ENCODE measurements around the gene HTRA3. TPM values are rescaled to one million over a fixed set of nuclear protein-coding genes. Genes with fewer than 3 reads are reported as not detected.

The HTRA3 gene
- total RNA-seq, 4 donors from 2014 or later: 56.1 to 82.2 (median 67.2) TPM

DNA sequence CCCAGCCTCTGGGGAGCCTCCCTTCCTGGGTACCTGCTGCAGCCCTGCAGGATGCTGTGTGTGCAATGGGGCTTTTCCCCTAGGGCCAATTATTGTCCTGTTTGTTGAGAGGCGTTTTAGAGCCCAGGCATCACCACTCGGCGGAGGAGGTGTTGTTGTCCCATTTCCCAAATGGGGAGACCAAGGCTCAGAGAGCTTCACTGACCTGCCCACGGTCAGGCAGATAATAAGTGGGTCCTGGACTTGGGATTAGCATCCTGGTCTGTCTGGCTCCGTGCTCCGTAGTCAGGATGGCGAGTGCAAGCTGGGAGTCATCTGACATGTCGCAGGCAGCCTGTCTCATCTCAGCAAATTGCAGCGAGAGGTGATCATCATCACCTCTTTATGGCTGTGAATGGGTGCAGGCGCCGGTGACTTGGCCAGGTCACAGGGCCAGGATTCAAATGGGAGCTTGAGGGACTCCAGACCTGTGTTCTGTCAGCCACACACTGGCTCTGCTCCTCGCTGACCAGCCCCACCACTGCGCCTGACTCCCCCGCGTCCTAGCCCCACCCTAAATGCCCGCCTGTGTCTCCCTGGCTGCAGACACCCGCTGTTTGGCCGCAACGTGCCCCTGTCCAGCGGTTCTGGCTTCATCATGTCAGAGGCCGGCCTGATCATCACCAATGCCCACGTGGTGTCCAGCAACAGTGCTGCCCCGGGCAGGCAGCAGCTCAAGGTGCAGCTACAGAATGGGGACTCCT is 16.6 kb downstream of the HTRA3 start:
- TF ChIP-seq EP300 (IDR thresholded peaks at IDR 0.05) (no peak), POLR2AphosphoS5 (IDR thresholded peaks at IDR 0.05) (peak; percentile 16 to 48)
- Histone ChIP-seq H3K27ac (replicated peaks in 1 of 4) (no peak overlapping the region), H3K27me3 (no peaks in the 10 kb centered on the region), H3K4me1 (peaks cover 15 to 43% (median 25%) of the 10 kb centered on the region in 4 donors), H3K9me3 (no peaks in the 10 kb centered on the region), H3K4me3 (no peak overlapping the region), H3K36me3 (peaks cover 0 to 27% (median 19%) of the 10 kb centered on the region in 4 donors)
- 64% methylated on average over 16 of the region's 23 CpGs for WGBS
- DNase-seq (ENCODE audit: extremely low spot score): no peak
- intact Hi-C loops (cut with DNase I): no loop called here

DNA sequence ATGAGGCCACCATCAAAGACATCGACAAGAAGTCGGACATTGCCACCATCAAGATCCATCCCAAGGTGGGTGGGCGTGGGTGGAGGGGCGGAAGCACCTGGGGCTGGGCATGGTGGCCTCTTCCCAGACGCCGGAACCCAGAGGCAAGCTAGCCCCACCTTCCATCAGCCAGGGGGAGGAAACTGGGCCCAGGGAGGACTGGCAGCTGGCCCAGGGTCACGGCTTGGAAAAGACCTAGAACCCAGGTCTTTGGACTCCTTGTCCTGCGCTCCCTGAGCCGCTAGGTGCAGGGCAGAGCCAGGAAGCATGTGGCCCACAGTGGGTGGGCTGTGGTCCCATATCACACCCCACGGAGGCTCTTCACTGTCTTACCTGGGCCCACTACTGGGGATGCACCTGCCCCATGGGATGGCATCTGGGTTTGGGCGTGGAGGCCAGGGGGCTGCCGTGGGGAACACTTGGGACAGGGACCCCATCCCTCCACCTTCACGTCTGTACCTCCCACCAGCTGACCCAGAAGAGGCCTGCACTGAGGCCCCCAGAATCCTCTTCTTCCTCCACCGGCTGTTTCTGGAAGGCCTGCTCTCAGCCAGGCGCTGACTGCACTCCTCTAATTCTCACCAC is 17.3 kb downstream of the HTRA3 start:
- Histone ChIP-seq H3K36me3 (peaks cover 0 to 34% (median 26%) of the 10 kb centered on the region in 4 donors), H3K9me3 (no peaks in the 10 kb centered on the region), H3K4me3 (no peak overlapping the region), H3K27me3 (no peaks in the 10 kb centered on the region), H3K4me1 (peaks cover 8 to 36% (median 18%) of the 10 kb centered on the region in 4 donors), H3K27ac (replicated peaks in 1 of 4) (no peak overlapping the region)
- 86% methylated on average over 10 of the region's 15 CpGs for WGBS
- intact Hi-C loops (cut with DNase I): no loop called here
- DNase-seq (ENCODE audit: extremely low spot score): no peak
- TF ChIP-seq, protein P1, sequence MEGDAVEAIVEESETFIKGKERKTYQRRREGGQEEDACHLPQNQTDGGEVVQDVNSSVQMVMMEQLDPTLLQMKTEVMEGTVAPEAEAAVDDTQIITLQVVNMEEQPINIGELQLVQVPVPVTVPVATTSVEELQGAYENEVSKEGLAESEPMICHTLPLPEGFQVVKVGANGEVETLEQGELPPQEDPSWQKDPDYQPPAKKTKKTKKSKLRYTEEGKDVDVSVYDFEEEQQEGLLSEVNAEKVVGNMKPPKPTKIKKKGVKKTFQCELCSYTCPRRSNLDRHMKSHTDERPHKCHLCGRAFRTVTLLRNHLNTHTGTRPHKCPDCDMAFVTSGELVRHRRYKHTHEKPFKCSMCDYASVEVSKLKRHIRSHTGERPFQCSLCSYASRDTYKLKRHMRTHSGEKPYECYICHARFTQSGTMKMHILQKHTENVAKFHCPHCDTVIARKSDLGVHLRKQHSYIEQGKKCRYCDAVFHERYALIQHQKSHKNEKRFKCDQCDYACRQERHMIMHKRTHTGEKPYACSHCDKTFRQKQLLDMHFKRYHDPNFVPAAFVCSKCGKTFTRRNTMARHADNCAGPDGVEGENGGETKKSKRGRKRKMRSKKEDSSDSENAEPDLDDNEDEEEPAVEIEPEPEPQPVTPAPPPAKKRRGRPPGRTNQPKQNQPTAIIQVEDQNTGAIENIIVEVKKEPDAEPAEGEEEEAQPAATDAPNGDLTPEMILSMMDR (IDR thresholded peaks at IDR 0.05): no peak

DNA sequence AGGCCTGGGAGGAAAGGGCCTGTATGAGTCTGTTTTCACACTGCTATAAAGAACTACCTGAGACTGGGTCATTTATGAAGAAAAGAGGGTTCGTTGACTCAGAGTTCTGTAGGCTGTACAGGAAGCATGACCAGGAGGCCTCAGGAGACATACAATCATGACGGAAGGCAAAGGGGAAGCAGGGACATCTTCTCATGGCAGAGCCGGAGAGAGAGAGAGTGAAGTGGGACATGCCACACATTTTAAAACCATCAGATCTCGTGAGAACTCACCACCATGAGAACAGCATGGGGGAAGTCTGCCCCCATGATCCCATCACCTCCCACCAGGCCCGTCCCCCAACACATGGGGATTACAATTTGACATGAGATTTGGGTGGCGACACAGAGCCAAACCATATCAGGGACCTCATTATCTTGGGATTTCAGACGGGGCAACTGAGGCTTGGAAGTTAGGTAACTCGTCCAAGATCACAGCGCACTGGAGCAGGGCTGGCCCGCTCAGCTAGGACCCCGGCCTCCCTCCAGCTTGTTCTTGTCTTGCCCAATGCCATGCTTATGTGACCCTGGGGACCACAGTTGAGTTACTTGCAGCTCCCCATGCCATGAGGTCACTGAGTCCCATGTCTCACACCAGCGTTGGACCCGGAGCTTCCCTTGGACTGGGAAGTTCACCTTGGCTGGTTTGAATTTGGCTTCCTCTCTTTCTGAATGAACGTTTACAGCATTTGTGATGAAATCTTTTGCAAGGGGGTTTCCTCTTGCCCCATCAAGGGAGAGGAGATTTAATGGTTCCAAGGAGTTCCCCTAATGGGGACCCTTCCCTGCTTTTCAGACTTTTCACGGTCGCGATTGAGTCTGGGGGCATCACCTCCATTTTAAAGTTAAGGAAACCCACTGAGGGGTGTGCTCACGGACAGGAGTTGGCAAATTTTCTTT is 18.1 kb downstream of the HTRA3 start:
- TF ChIP-seq, protein P1 (IDR thresholded peaks at IDR 0.05): no peak
- TF ChIP-seq POLR2AphosphoS5 (IDR thresholded peaks at IDR 0.05) (no peak), EP300 (IDR thresholded peaks at IDR 0.05) (no peak), POLR2A (IDR thresholded peaks at IDR 0.05; ENCODE audit: low read depth) (no peak)
- H3K4me3 ChIP-seq: no peak overlapping the region
- peaks cover 0 to 38% (median 32%) of the 10 kb centered on the region in 4 donors for H3K36me3 ChIP-seq
- DNase-seq (ENCODE audit: extremely low spot score): no peak
- intact Hi-C loops (cut with DNase I): no loop called here
- no peaks in the 10 kb centered on the region for H3K27me3 ChIP-seq
- no peak overlapping the region for H3K27ac ChIP-seq (replicated peaks in 1 of 4)
- H3K4me1 ChIP-seq: peaks cover 8 to 29% (median 13%) of the 10 kb centered on the region in 4 donors
- no peaks in the 10 kb centered on the region for H3K9me3 ChIP-seq
- 89% methylated on average over 18 of the region's 18 CpGs for whole genome bisulfite sequencing

DNA sequence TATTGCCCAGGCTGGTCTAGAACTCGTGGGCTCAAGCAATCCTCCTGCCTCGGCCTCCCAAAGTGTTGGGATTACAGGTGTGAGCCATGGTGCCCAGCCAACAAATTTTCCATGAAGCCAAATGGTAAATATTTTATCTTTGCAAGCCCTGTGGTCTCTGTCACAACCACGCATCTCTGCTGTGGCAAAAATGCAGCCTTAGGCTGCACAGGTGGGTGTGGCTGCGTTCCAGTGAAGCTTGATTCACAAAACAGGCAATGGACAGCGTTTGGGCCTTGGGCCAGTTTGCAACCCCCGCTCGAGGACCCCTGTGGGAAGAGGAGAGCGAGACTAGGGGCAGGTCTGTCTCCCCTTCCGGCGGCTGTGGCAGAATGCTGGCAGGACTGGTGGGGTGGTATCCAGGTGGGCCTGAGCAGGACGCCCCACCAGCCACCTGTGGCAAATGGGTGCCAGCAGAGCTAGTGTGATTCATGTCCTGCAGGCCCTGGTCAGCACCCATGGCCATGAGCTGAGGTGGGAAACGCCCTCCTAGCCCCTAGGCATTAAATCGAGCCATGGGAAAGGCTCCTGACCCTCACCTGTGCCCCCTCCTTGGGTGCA is 19.7 kb downstream of the HTRA3 start:
- Histone ChIP-seq H3K4me3 (no peak overlapping the region), H3K36me3 (peaks cover 3 to 49% (median 40%) of the 10 kb centered on the region in 4 donors), H3K9me3 (no peaks in the 10 kb centered on the region), H3K27ac (replicated peaks in 1 of 4) (no peak overlapping the region), H3K4me1 (peaks cover 7 to 15% (median 10%) of the 10 kb centered on the region in 4 donors), H3K27me3 (no peaks in the 10 kb centered on the region)
- DNase-seq (ENCODE audit: extremely low spot score): no peak
- intact Hi-C loops (cut with DNase I): no loop called here
- 90% methylated on average over 7 of the region's 13 CpGs for WGBS
- TF ChIP-seq, protein P1 (IDR thresholded peaks at IDR 0.05): no peak
- TF ChIP-seq POLR2A (IDR thresholded peaks at IDR 0.05; ENCODE audit: low read depth): no peak
- no peak for TF ChIP-seq EP300 (IDR thresholded peaks at IDR 0.05)
- no peak for TF ChIP-seq POLR2AphosphoS5 (IDR thresholded peaks at IDR 0.05)

Data from esophagus muscularis mucosa (tissue), 4 donors.